ENCODE data around the gene LNP1. TPM values are rescaled to one million over a fixed set of nuclear protein-coding genes. Genes with fewer than 3 reads are reported as not detected.

LNP1 gene
- total RNA-seq, 1 donor from 2014 or later: 2.6 TPM

DNA sequence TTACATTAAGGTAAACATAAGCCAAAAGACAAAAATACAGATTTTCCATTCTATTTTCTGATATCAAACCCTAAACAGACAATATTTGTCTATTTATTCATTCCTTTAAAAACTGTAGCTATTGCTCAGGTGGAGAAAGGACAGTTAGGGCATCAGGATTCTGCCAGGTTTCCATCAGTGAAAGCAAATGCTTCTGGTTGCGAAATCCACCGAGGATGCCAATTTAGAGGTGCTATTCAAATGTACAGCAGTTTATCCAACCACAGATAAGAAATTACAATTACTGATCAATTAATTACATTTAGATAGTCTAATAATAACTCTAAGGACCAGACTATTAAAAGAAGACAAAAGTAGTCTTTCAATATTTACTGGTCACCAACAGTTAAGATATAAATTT lies 4.4 kb upstream of the LNP1 start:
- peaks cover 93% of the 10 kb centered on the region for H3K79me2 ChIP-seq (ENCODE audit: insufficient read depth, low read length)
- no peak overlapping the region for H3K27ac ChIP-seq (ENCODE audit: low read depth, low read length)
- H3K36me3 ChIP-seq (ENCODE audit: insufficient read depth, low read length): no peaks in the 10 kb centered on the region
- H3K4me3 Mint-ChIP-seq (ENCODE audit: unreplicated experiment): no peak overlapping the region
- peaks cover 6% of the 10 kb centered on the region for H3K4me1 ChIP-seq (ENCODE audit: insufficient read depth, low read length)
- no peaks in the 10 kb centered on the region for H3K9me3 Mint-ChIP-seq (ENCODE audit: unreplicated experiment)
- H3K27ac Mint-ChIP-seq (ENCODE audit: unreplicated experiment): no peak overlapping the region
- no peak for TF ChIP-seq EZH2 (IDR thresholded peaks at IDR 0.05; ENCODE audit: insufficient read depth, low read length)
- TF ChIP-seq, protein P1, sequence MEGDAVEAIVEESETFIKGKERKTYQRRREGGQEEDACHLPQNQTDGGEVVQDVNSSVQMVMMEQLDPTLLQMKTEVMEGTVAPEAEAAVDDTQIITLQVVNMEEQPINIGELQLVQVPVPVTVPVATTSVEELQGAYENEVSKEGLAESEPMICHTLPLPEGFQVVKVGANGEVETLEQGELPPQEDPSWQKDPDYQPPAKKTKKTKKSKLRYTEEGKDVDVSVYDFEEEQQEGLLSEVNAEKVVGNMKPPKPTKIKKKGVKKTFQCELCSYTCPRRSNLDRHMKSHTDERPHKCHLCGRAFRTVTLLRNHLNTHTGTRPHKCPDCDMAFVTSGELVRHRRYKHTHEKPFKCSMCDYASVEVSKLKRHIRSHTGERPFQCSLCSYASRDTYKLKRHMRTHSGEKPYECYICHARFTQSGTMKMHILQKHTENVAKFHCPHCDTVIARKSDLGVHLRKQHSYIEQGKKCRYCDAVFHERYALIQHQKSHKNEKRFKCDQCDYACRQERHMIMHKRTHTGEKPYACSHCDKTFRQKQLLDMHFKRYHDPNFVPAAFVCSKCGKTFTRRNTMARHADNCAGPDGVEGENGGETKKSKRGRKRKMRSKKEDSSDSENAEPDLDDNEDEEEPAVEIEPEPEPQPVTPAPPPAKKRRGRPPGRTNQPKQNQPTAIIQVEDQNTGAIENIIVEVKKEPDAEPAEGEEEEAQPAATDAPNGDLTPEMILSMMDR (IDR thresholded peaks at IDR 0.05; ENCODE audit: insufficient read depth, low read depth, low read length): no peak
- FAIRE-seq (no peak), DNase-seq (ENCODE audit: low read depth) (no peak)
- no peaks in the 10 kb centered on the region for H3K27me3 Mint-ChIP-seq (ENCODE audit: low read depth, unreplicated experiment)
- peaks cover 71% of the 10 kb centered on the region for H4K20me1 ChIP-seq (ENCODE audit: insufficient read depth, low read length)
- H3K36me3 Mint-ChIP-seq (ENCODE audit: low read depth, unreplicated experiment): no peaks in the 10 kb centered on the region
- no peaks in the 10 kb centered on the region for H3K27me3 ChIP-seq (ENCODE audit: insufficient read depth, low read length)
- H3K4me2 ChIP-seq (ENCODE audit: low read length): no peak overlapping the region
- H3K4me3 ChIP-seq (ENCODE audit: insufficient read depth, low read depth, low read length): no peak overlapping the region
- peaks cover 14% of the 10 kb centered on the region for H3K4me1 Mint-ChIP-seq (ENCODE audit: low read depth, unreplicated experiment)
- H3K9ac ChIP-seq (ENCODE audit: low read length): no peak overlapping the region
- no peak overlapping the region for H2AFZ ChIP-seq (ENCODE audit: low read depth, low read length)
- no peaks in the 10 kb centered on the region for H3K9me3 ChIP-seq (ENCODE audit: insufficient read depth, low read depth, low read length)

DNA sequence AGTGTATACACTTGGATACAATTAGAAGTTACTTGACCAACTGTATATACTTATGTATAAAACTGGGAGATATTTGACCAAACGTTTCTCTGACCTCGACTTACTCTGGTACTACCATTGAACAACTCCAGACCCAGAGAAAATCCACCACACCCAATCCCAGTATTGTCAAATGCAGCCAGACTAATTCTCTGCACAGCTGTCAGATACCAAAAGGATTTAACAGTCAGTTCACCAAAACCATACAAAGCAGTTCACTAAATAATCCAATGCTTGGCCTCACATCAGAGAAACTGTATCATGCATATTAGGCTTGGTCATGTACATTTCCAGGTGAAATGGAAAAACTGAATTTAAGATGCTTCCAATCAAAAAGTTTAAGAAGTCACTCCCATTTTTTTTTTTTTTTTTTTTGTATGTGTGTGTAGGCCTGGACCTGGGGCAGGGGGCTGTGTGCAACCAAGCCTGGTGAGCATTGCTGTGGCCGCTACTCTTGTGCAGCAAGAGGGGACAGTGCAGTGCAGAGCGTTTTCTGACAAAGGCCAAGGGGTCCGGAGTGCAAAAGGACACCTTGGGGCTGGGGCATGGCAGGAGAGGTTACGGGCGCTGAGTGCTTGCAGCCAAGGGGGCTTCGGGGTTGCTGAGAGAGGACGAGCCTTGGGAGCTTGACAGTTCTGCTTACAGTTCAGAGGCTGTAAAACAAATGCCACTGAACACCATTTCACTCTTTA lies 1.8 kb upstream of the LNP1 start:
- Mint-ChIP-seq H3K36me3 (ENCODE audit: low read depth, unreplicated experiment) (no peaks in the 10 kb centered on the region), H3K4me1 (ENCODE audit: low read depth, unreplicated experiment) (peaks cover 14% of the 10 kb centered on the region), H3K4me3 (ENCODE audit: unreplicated experiment) (peak overlapping the region; percentile 92), H3K27me3 (ENCODE audit: low read depth, unreplicated experiment) (no peaks in the 10 kb centered on the region), H3K9me3 (ENCODE audit: unreplicated experiment) (no peaks in the 10 kb centered on the region), H3K27ac (ENCODE audit: unreplicated experiment) (peak overlapping the region; percentile 31)
- Histone ChIP-seq H3K79me2 (ENCODE audit: insufficient read depth, low read length) (peaks cover 79% of the 10 kb centered on the region), H3K9me3 (ENCODE audit: insufficient read depth, low read depth, low read length) (no peaks in the 10 kb centered on the region), H3K4me3 (ENCODE audit: insufficient read depth, low read depth, low read length) (peak overlapping the region; percentile 82), H3K36me3 (ENCODE audit: insufficient read depth, low read length) (no peaks in the 10 kb centered on the region), H4K20me1 (ENCODE audit: insufficient read depth, low read length) (peaks cover 47% of the 10 kb centered on the region), H3K4me2 (ENCODE audit: low read length) (peak overlapping the region; percentile 96), H2AFZ (ENCODE audit: low read depth, low read length) (no peak overlapping the region), H3K27ac (ENCODE audit: low read depth, low read length) (no peak overlapping the region), H3K27me3 (ENCODE audit: insufficient read depth, low read length) (no peaks in the 10 kb centered on the region), H3K9ac (ENCODE audit: low read length) (peak overlapping the region; percentile 94), H3K4me1 (ENCODE audit: insufficient read depth, low read length) (peaks cover 11% of the 10 kb centered on the region)
- no peak for DNase-seq (ENCODE audit: low read depth)
- no peak for FAIRE-seq
- TF ChIP-seq, protein P1 (IDR thresholded peaks at IDR 0.05; ENCODE audit: insufficient read depth, low read depth, low read length): no peak
- TF ChIP-seq EZH2 (IDR thresholded peaks at IDR 0.05; ENCODE audit: insufficient read depth, low read length): no peak

DNA sequence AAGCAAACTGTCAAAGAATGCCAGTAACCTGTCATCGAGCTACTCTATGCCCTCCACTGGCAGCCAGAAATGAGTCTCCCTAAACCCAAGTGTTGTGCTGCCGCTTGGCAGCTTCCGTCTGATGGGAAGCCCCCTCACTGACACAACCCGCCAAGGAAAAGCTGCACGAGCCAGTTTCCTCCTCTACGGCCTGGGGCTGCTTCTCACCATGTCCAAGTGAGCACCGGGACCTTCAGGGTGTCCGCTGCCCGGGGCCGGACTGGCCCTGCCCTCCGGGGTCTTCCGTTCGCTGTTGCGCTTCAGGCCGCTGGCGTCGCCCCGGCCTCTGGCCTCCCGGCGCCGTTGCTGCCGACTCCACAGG lies 940 bp upstream of the LNP1 start:
- Histone ChIP-seq H3K4me3 (ENCODE audit: insufficient read depth, low read depth, low read length) (peak overlapping the region; percentile 82), H3K79me2 (ENCODE audit: insufficient read depth, low read length) (peaks cover 71% of the 10 kb centered on the region), H3K9me3 (ENCODE audit: insufficient read depth, low read depth, low read length) (no peaks in the 10 kb centered on the region), H4K20me1 (ENCODE audit: insufficient read depth, low read length) (peaks cover 43% of the 10 kb centered on the region), H3K36me3 (ENCODE audit: insufficient read depth, low read length) (no peaks in the 10 kb centered on the region), H3K4me2 (ENCODE audit: low read length) (peak overlapping the region; percentile 96), H3K4me1 (ENCODE audit: insufficient read depth, low read length) (peaks cover 11% of the 10 kb centered on the region), H2AFZ (ENCODE audit: low read depth, low read length) (peak overlapping the region; percentile 86), H3K27me3 (ENCODE audit: insufficient read depth, low read length) (no peaks in the 10 kb centered on the region), H3K9ac (ENCODE audit: low read length) (peak overlapping the region; percentile 94), H3K27ac (ENCODE audit: low read depth, low read length) (peak overlapping the region; percentile 95)
- H3K27ac Mint-ChIP-seq (ENCODE audit: unreplicated experiment): peak overlapping the region; percentile 69
- DNase-seq (ENCODE audit: low read depth): no peak
- no peak for FAIRE-seq
- H3K27me3 Mint-ChIP-seq (ENCODE audit: low read depth, unreplicated experiment): no peaks in the 10 kb centered on the region
- no peaks in the 10 kb centered on the region for H3K36me3 Mint-ChIP-seq (ENCODE audit: low read depth, unreplicated experiment)
- peak overlapping the region; percentile 92 for H3K4me3 Mint-ChIP-seq (ENCODE audit: unreplicated experiment)
- H3K9me3 Mint-ChIP-seq (ENCODE audit: unreplicated experiment): no peaks in the 10 kb centered on the region
- H3K4me1 Mint-ChIP-seq (ENCODE audit: low read depth, unreplicated experiment): peaks cover 14% of the 10 kb centered on the region
- TF ChIP-seq, protein P1 (IDR thresholded peaks at IDR 0.05; ENCODE audit: insufficient read depth, low read depth, low read length): no peak
- TF ChIP-seq EZH2 (IDR thresholded peaks at IDR 0.05; ENCODE audit: insufficient read depth, low read length): no peak

Data from astrocyte (in vitro differentiated cells and primary cell).